ENCODE measurements around the gene TBC1D22A.

DNA sequence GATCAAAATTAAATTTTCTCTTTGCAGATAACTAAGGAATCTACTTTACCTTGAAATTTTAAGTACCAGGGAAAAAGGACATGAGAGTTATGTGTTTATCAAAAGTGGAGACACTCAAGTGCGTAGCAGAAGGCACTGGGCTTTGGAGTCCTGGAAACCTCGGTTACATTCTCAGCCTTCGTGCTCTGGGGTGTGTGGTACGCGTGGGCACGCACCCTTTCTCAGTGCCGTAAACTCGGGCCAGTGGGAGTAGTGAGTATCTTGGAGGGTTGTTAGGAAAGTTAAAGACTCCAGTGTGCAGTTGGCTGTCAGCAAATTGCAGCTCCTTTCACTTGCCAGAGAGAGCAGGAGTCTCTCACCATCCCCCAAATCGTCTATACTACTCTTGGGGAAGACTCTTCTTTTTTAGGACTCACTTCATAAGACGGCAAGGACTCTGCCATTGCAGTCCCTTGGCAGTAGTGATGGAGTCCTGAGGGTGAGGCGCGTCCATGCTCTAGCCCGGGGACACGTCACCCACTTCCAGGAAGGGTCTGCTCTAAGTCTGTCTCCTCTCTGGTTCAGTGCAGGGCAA, 171.8 kb downstream of the TBC1D22A start:
- TF ChIP-seq, protein P1, sequence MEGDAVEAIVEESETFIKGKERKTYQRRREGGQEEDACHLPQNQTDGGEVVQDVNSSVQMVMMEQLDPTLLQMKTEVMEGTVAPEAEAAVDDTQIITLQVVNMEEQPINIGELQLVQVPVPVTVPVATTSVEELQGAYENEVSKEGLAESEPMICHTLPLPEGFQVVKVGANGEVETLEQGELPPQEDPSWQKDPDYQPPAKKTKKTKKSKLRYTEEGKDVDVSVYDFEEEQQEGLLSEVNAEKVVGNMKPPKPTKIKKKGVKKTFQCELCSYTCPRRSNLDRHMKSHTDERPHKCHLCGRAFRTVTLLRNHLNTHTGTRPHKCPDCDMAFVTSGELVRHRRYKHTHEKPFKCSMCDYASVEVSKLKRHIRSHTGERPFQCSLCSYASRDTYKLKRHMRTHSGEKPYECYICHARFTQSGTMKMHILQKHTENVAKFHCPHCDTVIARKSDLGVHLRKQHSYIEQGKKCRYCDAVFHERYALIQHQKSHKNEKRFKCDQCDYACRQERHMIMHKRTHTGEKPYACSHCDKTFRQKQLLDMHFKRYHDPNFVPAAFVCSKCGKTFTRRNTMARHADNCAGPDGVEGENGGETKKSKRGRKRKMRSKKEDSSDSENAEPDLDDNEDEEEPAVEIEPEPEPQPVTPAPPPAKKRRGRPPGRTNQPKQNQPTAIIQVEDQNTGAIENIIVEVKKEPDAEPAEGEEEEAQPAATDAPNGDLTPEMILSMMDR (IDR thresholded peaks at IDR 0.05): no peak
- TF ChIP-seq, protein P2, sequence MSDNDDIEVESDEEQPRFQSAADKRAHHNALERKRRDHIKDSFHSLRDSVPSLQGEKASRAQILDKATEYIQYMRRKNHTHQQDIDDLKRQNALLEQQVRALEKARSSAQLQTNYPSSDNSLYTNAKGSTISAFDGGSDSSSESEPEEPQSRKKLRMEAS (IDR thresholded peaks at IDR 0.05; ENCODE audit: low read depth): no peak
- no peak for TF ChIP-seq RAD21 (IDR thresholded peaks at IDR 0.05; ENCODE audit: low read length)
- TF ChIP-seq, protein P3, sequence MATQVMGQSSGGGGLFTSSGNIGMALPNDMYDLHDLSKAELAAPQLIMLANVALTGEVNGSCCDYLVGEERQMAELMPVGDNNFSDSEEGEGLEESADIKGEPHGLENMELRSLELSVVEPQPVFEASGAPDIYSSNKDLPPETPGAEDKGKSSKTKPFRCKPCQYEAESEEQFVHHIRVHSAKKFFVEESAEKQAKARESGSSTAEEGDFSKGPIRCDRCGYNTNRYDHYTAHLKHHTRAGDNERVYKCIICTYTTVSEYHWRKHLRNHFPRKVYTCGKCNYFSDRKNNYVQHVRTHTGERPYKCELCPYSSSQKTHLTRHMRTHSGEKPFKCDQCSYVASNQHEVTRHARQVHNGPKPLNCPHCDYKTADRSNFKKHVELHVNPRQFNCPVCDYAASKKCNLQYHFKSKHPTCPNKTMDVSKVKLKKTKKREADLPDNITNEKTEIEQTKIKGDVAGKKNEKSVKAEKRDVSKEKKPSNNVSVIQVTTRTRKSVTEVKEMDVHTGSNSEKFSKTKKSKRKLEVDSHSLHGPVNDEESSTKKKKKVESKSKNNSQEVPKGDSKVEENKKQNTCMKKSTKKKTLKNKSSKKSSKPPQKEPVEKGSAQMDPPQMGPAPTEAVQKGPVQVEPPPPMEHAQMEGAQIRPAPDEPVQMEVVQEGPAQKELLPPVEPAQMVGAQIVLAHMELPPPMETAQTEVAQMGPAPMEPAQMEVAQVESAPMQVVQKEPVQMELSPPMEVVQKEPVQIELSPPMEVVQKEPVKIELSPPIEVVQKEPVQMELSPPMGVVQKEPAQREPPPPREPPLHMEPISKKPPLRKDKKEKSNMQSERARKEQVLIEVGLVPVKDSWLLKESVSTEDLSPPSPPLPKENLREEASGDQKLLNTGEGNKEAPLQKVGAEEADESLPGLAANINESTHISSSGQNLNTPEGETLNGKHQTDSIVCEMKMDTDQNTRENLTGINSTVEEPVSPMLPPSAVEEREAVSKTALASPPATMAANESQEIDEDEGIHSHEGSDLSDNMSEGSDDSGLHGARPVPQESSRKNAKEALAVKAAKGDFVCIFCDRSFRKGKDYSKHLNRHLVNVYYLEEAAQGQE (IDR thresholded peaks at IDR 0.05; ENCODE audit: low read depth, low read length): no peak
- TF ChIP-seq EZH2phosphoT487 (IDR thresholded peaks at IDR 0.05; ENCODE audit: borderline replicate concordance, low read depth): no peak
- no peak for TF ChIP-seq MXI1 (IDR thresholded peaks at IDR 0.05; ENCODE audit: low read depth, low read length)
- no peak for TF ChIP-seq TAF1 (IDR thresholded peaks at IDR 0.05; ENCODE audit: borderline replicate concordance, low read depth, low read length)
- TF ChIP-seq RFX5 (IDR thresholded peaks at IDR 0.05; ENCODE audit: low read length): no peak
